ENCODE results near the gene HK2. TPM values are rescaled to one million over a fixed set of nuclear protein-coding genes. Genes with fewer than 3 reads are reported as not detected.

Gene HK2
- total RNA-seq, 6 experiments from 2014 or later = 0.48 to 23.0 (median 0.87) TPM

GRCh38 chr2:74892609-74893008 lies 58.7 kb downstream of the HK2 start:
- ATAC-seq = no peak
- peaks cover 0 to 2% (median 0%) of the 10 kb centered on the region in 4 donors for H3K36me3 ChIP-seq
- 50% methylated on average over 5 of the region's 5 CpGs for WGBS (ENCODE audit: insufficient coverage, low coverage, low lambda C conversion rate, missing lambda C conversion rate)

DNA sequence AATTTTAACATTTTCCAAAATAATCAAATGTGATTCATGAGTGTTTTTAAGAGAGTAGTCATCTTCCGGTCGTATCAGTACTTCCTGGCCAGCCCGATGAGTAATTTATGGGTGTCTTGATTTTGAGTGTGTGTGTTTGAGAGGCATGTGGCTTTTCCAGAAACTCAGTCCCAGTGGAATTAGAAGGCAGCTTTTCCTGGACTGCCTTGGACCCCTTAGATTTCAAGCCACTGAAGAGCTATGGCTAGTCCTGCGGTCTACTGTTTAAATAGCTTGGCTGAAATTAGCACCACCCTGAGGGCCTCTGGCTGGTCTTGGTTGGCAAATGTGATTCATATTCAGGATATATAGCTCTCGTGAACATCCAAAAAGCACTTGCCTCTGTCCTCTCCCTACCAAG lies 59.4 kb downstream of the HK2 start:
- ATAC-seq (no peak), DNase-seq (no peak)
- TF ChIP-seq, protein P1, sequence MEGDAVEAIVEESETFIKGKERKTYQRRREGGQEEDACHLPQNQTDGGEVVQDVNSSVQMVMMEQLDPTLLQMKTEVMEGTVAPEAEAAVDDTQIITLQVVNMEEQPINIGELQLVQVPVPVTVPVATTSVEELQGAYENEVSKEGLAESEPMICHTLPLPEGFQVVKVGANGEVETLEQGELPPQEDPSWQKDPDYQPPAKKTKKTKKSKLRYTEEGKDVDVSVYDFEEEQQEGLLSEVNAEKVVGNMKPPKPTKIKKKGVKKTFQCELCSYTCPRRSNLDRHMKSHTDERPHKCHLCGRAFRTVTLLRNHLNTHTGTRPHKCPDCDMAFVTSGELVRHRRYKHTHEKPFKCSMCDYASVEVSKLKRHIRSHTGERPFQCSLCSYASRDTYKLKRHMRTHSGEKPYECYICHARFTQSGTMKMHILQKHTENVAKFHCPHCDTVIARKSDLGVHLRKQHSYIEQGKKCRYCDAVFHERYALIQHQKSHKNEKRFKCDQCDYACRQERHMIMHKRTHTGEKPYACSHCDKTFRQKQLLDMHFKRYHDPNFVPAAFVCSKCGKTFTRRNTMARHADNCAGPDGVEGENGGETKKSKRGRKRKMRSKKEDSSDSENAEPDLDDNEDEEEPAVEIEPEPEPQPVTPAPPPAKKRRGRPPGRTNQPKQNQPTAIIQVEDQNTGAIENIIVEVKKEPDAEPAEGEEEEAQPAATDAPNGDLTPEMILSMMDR (IDR thresholded peaks at IDR 0.05) = no peak
- H3K27me3 ChIP-seq = no peaks in the 10 kb centered on the region
- intact Hi-C loops (cut with DNase I) = no loop called here
- peaks cover 0 to 2% (median 0%) of the 10 kb centered on the region in 4 donors for H3K36me3 ChIP-seq
- no peaks in the 10 kb centered on the region for H3K4me1 ChIP-seq
- H3K9me3 ChIP-seq = no peaks in the 10 kb centered on the region
- H3K4me3 ChIP-seq = no peak overlapping the region
- 59% methylated on average over 5 of the region's 5 CpGs for WGBS (ENCODE audit: insufficient coverage, low coverage, low lambda C conversion rate, missing lambda C conversion rate)
- H3K27ac ChIP-seq = no peak overlapping the region

More at GRCh38 chr2:74892609-74893008, 58.7 kb downstream of the HK2 start:
- intact Hi-C loops (cut with DNase I) = no loop called here
- DNase-seq = no peak
- no peaks in the 10 kb centered on the region for H3K9me3 ChIP-seq
- TF ChIP-seq, protein P1 (IDR thresholded peaks at IDR 0.05) = no peak
- no peak for TF ChIP-seq POLR2A (IDR thresholded peaks at IDR 0.05)
- H3K27ac ChIP-seq = no peak overlapping the region
- no peak overlapping the region for H3K4me3 ChIP-seq
- H3K27me3 ChIP-seq = no peaks in the 10 kb centered on the region
- no peaks in the 10 kb centered on the region for H3K4me1 ChIP-seq

GRCh38 chr2:74894272-74894981 lies 60.5 kb downstream of the HK2 start:
- intact Hi-C loops (cut with DNase I) = no loop called here
- no peaks in the 10 kb centered on the region for H3K36me3 ChIP-seq
- no peak overlapping the region for H3K27ac ChIP-seq
- WGBS (ENCODE audit: insufficient coverage, low coverage, low lambda C conversion rate, missing lambda C conversion rate) = 73% methylated on average over 6 of the region's 6 CpGs
- no peaks in the 10 kb centered on the region for H3K4me1 ChIP-seq
- ATAC-seq (no peak), DNase-seq (no peak)
- H3K9me3 ChIP-seq = no peaks in the 10 kb centered on the region
- no peak overlapping the region for H3K4me3 ChIP-seq
- H3K27me3 ChIP-seq = no peaks in the 10 kb centered on the region
- TF ChIP-seq, protein P1 (IDR thresholded peaks at IDR 0.05) = no peak
- no peak for TF ChIP-seq POLR2A (IDR thresholded peaks at IDR 0.05)

DNA sequence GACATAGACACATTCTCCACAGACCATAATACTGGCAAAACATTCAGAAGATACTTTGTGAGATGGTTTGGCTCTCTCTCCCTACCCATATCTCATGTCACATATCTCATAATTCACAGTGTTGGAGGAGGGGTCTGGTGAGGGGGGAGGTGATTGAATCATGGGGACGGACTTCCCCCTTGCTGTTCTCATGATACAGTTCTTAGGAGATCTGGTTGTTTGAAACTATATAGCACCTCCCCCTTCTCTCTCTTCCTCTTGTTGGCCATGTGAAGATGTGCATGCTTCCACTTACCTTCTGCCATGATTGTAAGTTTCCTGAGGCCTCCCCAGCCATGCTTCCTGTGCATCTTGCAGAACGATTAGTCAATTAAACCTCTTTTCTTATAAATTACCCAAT lies 61.1 kb downstream of the HK2 start:
- Histone ChIP-seq H3K27me3 (no peaks in the 10 kb centered on the region), H3K36me3 (no peaks in the 10 kb centered on the region), H3K4me3 (no peak overlapping the region), H3K9me3 (no peaks in the 10 kb centered on the region), H3K4me1 (no peaks in the 10 kb centered on the region), H3K27ac (no peak overlapping the region)
- DNase-seq (no peak), ATAC-seq (no peak)
- TF ChIP-seq POLR2A (IDR thresholded peaks at IDR 0.05) = no peak
- TF ChIP-seq, protein P1 (IDR thresholded peaks at IDR 0.05) = no peak
- intact Hi-C loops (cut with DNase I) = no loop called here
- 18% methylated on average over 2 of the region's 2 CpGs for WGBS (ENCODE audit: insufficient coverage, low coverage, low lambda C conversion rate, missing lambda C conversion rate)

Data from right lobe of liver (tissue), 6 donors.